22Rv1 (cell line): ENCODE measurements around the gene IL1RL2.

ENCODE experiments used
- ZFX ChIP-seq: fragments of 450-650 bp; IDR thresholded peaks from 2 replicates; pipeline ENCODE4 v1.6.1; 2017; ENCODE audit warnings: antibody characterized with exemption, borderline replicate concordance
- TF ChIP-seq, protein P1 (sequence below): fragments of 450-650 bp; IDR thresholded peaks from 2 replicates; pipeline ENCODE4 v1.5.1; 2017; ENCODE audit warnings: mild to moderate bottlenecking

DNA sequence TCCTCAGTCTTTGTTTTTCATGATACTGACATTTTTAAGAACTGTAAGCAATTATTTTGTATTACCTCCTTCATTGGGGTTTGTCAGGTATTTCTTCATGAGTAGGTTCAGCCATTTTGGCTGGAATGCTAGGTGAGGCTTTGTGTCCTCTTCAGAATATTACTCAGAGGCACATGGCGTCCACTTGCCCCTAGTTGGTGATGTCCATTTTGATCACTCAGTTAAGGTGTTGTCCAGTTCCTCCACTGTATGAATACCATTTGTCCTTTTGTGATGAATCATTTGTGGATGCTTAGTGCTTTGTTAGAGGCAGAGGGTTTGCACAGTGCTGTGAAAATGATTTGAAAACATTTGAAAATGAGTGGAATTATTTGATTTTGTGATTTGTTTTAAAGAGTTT lies 4.7 kb downstream of the IL1RL2 start:
- TF ChIP-seq, protein P1, sequence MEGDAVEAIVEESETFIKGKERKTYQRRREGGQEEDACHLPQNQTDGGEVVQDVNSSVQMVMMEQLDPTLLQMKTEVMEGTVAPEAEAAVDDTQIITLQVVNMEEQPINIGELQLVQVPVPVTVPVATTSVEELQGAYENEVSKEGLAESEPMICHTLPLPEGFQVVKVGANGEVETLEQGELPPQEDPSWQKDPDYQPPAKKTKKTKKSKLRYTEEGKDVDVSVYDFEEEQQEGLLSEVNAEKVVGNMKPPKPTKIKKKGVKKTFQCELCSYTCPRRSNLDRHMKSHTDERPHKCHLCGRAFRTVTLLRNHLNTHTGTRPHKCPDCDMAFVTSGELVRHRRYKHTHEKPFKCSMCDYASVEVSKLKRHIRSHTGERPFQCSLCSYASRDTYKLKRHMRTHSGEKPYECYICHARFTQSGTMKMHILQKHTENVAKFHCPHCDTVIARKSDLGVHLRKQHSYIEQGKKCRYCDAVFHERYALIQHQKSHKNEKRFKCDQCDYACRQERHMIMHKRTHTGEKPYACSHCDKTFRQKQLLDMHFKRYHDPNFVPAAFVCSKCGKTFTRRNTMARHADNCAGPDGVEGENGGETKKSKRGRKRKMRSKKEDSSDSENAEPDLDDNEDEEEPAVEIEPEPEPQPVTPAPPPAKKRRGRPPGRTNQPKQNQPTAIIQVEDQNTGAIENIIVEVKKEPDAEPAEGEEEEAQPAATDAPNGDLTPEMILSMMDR = no peak
- no peak for TF ChIP-seq ZFX
